Left forelimb (tissue), 1 donor: ENCODE data around the gene MCTP2.
"Not testable (repeated sequence)": the region's sequence is repeated elsewhere in the genome, so short reads cannot be mapped to it uniquely, and the experiment has no call there.

Experiments used
- DNase-seq: peaks from one replicate; pipeline ENCODE4 v3.0.0-alpha.2; 2018; ENCODE audit warnings: low spot score

Gene MCTP2

GRCh38 chr15:94236608-94237007 is 5.2 kb downstream of the MCTP2 start:
- no peak for DNase-seq

GRCh38 chr15:94237903-94238302 is 6.5 kb downstream of the MCTP2 start:
- no peak for DNase-seq

- no peak for DNase-seq
Measured at GRCh38 chr15:94238539-94239118, 7.3 kb downstream of the MCTP2 start.

GRCh38 chr15:94239474-94239873 is 8.1 kb downstream of the MCTP2 start:
- no peak for DNase-seq

- DNase-seq = no peak
Measured at GRCh38 chr15:94240480-94240879, 9.1 kb downstream of the MCTP2 start.

GRCh38 chr15:94242257-94242656 is 10.9 kb downstream of the MCTP2 start:
- no peak for DNase-seq

- not testable (repeated sequence) for DNase-seq
Measured at GRCh38 chr15:94243003-94243402, 11.6 kb downstream of the MCTP2 start.

- DNase-seq = no peak
Measured at GRCh38 chr15:94243418-94243817, 12.1 kb downstream of the MCTP2 start.

GRCh38 chr15:94246016-94246415 is 14.7 kb downstream of the MCTP2 start:
- DNase-seq = no peak

- DNase-seq = no peak
Measured at GRCh38 chr15:94247789-94248638, 16.7 kb downstream of the MCTP2 start.

GRCh38 chr15:94250801-94251200 is 19.4 kb downstream of the MCTP2 start:
- no peak for DNase-seq

- DNase-seq = no peak
Measured at GRCh38 chr15:94252223-94252766, 20.9 kb downstream of the MCTP2 start.

GRCh38 chr15:94252906-94253491 is 21.6 kb downstream of the MCTP2 start:
- DNase-seq = no peak

- no peak for DNase-seq
Measured at GRCh38 chr15:94253742-94254141, 22.4 kb downstream of the MCTP2 start.

GRCh38 chr15:94255540-94255939 is 24.2 kb downstream of the MCTP2 start:
- DNase-seq = no peak

GRCh38 chr15:94256511-94256910 is 25.1 kb downstream of the MCTP2 start:
- no peak for DNase-seq

- not testable (repeated sequence) for DNase-seq
Measured at GRCh38 chr15:94257776-94258175, 26.4 kb downstream of the MCTP2 start.

- no peak for DNase-seq
Measured at GRCh38 chr15:94258246-94258645, 26.9 kb downstream of the MCTP2 start.

GRCh38 chr15:94259121-94259751 is 27.9 kb downstream of the MCTP2 start:
- no peak for DNase-seq

- no peak for DNase-seq
Measured at GRCh38 chr15:94259863-94260262, 28.5 kb downstream of the MCTP2 start.

- DNase-seq = no peak
Measured at GRCh38 chr15:94262201-94262600, 30.8 kb downstream of the MCTP2 start.
